ENCODE results near the gene MRPS5. TPM values are rescaled to one million over a fixed set of nuclear protein-coding genes. Genes with fewer than 3 reads are reported as not detected.

Gene MRPS5
- total RNA-seq, 1 donor from 2014 or later: 103 TPM

Other genes with a start within 250 kb of the MRPS5 start
- gene MAL, start 96.1 kb downstream of the MRPS5 start, total RNA-seq: 166 and 167 TPM in 2 replicates
- 8.2 and 8.3 TPM in 2 replicates for gene ZNF514, start 38.0 kb upstream of the MRPS5 start, total RNA-seq
- 4.4 and 5.4 TPM in 2 replicates for gene ZNF2, start 44.0 kb upstream of the MRPS5 start, total RNA-seq
- 4.7 and 5.5 TPM in 2 replicates for gene ZNF892, start 85.7 kb upstream of the MRPS5 start, total RNA-seq
- gene PROM2, start 152.6 kb upstream of the MRPS5 start, total RNA-seq: 0.54 and 1.4 TPM in 2 replicates
- 0.28 TPM in 1 of 2 replicates, not detected in the other for gene KCNIP3, start 175.5 kb upstream of the MRPS5 start, total RNA-seq